Islet precursor cell (in vitro differentiated cells): ENCODE measurements around the gene PLN.

Experiments
- DNase-seq: peaks from one replicate; pipeline ENCODE4 v3.0.0-alpha.2; 2018

The PLN gene

GRCh38 chr6:118548136-118548535, at the start of gene PLN:
Gene PLN (plus strand): TSS chr6:118548296. CDS start chr6:118558922, 10,626 bp downstream.
- DNase-seq: no peak

- DNase-seq: no peak
Measured at GRCh38 chr6:118500130-118501015, 47.7 kb upstream of the PLN start.

GRCh38 chr6:118501099-118501498, 47.0 kb upstream of the PLN start:
- DNase-seq: no peak

GRCh38 chr6:118501765-118502164, 46.3 kb upstream of the PLN start:
- DNase-seq: no peak

- no peak for DNase-seq
Measured at GRCh38 chr6:118502169-118502568, 45.9 kb upstream of the PLN start.

- DNase-seq: no peak
Measured at GRCh38 chr6:118504611-118505010, 43.5 kb upstream of the PLN start.

- no peak for DNase-seq
Measured at GRCh38 chr6:118505656-118506055, 42.4 kb upstream of the PLN start.

GRCh38 chr6:118506071-118506638, 41.9 kb upstream of the PLN start:
- no peak for DNase-seq

- no peak for DNase-seq
Measured at GRCh38 chr6:118507636-118508035, 40.5 kb upstream of the PLN start.

- no peak for DNase-seq
Measured at GRCh38 chr6:118509009-118509617, 39.0 kb upstream of the PLN start.

- DNase-seq: no peak
Measured at GRCh38 chr6:118511930-118512715, 36.0 kb upstream of the PLN start.

- DNase-seq: no peak
Measured at GRCh38 chr6:118514689-118515088, 33.4 kb upstream of the PLN start.

GRCh38 chr6:118522422-118522821, 25.7 kb upstream of the PLN start:
- DNase-seq: no peak

GRCh38 chr6:118523216-118523615, 24.9 kb upstream of the PLN start:
- DNase-seq: no peak

- DNase-seq: no peak
Measured at GRCh38 chr6:118524686-118525085, 23.4 kb upstream of the PLN start.

GRCh38 chr6:118525913-118526780, 21.9 kb upstream of the PLN start:
- no peak for DNase-seq

- no peak for DNase-seq
Measured at GRCh38 chr6:118528129-118528528, 20.0 kb upstream of the PLN start.

- DNase-seq: no peak
Measured at GRCh38 chr6:118529756-118530155, 18.3 kb upstream of the PLN start.

- DNase-seq: no peak
Measured at GRCh38 chr6:118530942-118531341, 17.2 kb upstream of the PLN start.

GRCh38 chr6:118535176-118535844, 12.8 kb upstream of the PLN start:
- no peak for DNase-seq

GRCh38 chr6:118536478-118536877, 11.6 kb upstream of the PLN start:
- DNase-seq: no peak

GRCh38 chr6:118537574-118537973, 10.5 kb upstream of the PLN start:
- DNase-seq: no peak
